GM19351 (cell line): ENCODE data around the gene FAM222A.

Source experiments
- ATAC-seq: cut with Tn5 transposase; IDR thresholded peaks from one replicate; pipeline ENCODE4 v1.9.1; 2021; ENCODE audit warnings: mild to moderate bottlenecking, moderate library complexity; ENCODE audit not compliant: unreplicated experiment

The FAM222A gene

DNA sequence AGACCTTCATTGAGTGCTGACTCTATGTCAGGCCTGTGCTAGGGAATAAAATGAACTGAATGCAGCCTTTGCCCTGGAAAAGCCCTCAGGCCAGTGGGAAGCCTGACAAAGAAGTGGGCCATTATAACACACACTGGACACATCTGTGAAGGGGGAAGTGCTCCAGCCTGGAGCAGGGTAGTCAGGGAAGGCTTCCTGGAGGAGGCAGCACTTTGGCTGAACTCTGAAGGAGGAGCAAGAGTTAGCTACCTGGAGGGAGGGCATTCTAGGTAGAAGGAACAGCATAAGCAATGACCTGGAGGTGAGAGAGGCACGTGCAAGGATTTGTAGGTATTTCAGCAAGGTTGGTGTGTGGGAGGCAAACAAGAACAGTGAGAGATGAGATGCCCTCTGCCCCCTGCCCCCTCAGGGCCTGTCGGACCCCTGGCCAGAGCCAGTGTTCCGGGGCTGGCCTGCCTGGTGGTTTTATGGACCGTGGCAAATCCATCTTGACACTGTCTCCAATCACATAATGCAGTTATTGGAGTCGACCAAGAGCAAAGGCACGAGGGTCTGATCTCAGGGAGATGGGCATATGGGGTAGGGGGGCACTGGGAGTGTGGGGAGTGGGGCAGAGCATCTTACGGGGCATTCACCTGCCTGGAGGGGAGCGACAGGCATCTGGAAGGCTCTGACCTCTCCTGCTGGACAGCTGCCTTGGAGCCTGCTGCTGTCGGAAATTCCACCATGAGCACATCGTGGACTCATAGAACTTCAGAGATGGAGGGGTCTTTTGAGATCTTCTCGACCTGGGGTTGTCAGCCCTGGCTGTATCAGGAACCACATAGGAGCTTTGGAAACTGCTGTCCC is 2.7 kb upstream of the FAM222A start:
- no peak for ATAC-seq

GRCh38 chr12:109711596-109712461 is 1.8 kb upstream of the FAM222A start:
- ATAC-seq = no peak

DNA sequence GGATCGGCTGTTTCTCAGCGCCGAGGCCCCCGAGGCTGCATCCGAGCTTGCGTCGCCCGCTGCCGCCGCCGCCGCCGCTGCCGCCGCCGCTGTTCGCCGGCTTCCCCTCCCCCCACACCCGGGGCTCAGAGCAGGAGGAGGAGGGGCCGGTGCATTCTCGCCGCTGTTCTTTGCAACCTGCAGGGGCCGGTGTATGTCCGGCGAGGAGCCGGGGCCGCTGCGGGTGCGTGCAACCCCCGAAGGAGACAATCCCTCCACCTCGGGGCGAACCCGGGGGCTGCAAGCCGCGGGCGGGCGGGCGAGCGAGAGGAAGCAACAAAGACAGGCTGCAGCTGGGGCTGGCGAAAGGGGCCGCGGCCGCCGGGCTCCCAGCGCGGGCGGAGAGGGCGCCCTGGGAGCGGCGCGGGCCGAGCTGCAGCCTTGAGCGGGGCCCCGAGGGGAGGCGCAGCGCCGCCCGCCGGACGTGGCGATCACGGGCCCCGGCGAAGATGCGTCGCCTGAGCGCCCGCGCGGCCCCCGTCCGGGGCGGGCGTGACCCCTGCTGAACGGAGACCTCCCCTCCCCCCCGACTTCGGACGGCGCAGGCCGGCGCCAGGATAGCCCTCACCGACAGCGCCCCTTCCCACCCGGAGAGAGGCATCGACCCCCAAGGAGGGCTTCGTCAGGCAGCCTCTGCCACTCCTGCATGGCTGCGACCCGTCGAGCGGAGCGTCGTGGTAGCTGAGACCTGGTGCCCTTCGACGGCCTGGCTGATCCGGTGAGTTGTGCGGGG is 702 bp downstream of the FAM222A start:
- ATAC-seq = peak; percentile 26

- ATAC-seq = no peak
Observed at GRCh38 chr12:109714913-109715244, 1.3 kb downstream of the FAM222A start.

- no peak for ATAC-seq
Observed at GRCh38 chr12:109715310-109716091, 1.9 kb downstream of the FAM222A start.

DNA sequence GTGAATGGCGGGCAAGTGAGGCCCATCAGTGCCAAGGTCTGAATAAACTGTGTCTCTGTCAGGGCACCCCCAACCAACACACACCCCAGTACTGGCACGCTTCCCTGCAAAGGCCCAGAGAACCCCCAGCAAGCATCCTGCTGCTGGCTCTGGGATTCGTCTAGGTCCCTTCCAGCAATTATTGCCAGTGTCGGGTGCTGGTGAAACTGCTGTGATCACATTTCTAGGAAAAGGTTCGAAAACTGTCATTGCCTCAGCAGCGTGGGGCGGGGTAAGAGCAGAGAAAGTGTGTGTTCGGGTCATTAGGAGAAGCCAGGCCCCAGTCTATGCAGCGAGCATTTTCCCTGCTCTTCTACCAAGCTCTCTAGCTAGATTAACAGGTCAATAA is 2.5 kb downstream of the FAM222A start:
- no peak for ATAC-seq

DNA sequence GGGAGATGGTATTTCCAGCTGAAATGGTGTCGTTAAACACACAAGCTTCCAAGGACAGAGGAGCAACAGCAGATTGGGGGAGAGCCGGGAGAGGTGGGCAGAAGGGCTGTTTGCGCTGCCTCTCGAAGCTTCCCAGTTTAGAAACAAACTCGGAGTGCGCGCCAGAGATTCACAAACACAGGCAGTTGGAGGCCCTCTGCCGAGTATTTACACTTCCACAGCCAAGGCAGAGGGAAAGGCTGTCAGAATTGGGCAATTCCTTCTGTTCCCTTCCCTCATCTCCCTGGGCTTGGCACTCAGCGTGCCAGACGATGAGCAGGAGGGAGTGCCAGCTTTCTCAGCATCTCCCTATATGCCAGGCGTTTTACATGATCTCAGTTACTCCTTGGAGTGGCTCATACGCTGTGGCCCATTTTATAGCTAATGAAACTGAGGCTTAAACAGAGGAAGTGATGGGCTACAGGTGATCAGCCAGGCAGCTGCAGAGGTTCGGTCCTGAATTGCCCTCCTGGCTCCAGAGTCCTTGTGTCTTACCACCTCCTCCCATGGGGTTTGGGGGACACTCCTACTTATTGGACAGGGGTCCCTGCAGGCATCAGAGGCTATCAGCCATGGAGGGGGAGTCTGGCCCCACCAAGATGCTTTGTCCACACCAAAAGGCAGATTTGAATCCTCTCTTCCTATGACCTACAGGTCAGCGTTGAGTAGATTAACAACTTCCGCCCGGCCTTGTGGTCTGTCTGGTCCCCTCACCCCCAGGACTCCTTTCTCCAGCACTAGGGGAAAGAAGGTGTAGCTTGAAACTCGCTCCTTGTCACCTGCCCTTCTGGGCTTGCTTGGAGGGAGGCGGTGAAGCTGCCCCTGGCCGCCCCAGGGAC is 3.1 kb downstream of the FAM222A start:
- ATAC-seq = no peak

- ATAC-seq = no peak
Observed at GRCh38 chr12:109717390-109718357, 4.0 kb downstream of the FAM222A start.

DNA sequence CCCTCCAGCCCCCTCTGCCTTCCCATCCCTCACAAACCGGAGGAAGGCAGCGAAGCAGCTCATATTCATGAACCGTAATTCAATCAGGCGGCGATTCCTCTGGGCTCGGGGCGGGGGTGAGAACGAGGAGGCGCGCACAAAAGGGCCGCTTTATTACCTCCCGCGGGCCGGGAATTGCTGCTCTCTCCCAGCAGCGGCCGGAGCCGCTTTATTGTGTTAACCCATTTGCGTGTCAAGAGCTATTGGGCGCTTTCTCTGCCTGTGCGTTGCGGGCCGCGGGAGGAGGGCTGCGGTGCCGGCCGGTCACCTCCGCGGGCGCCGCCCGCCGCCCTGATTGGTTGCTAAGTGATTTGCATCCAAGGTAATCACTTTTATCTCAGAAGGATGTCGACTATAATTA is 4.8 kb downstream of the FAM222A start:
- ATAC-seq = no peak

GRCh38 chr12:109719123-109720022 is 5.7 kb downstream of the FAM222A start:
- no peak for ATAC-seq

DNA sequence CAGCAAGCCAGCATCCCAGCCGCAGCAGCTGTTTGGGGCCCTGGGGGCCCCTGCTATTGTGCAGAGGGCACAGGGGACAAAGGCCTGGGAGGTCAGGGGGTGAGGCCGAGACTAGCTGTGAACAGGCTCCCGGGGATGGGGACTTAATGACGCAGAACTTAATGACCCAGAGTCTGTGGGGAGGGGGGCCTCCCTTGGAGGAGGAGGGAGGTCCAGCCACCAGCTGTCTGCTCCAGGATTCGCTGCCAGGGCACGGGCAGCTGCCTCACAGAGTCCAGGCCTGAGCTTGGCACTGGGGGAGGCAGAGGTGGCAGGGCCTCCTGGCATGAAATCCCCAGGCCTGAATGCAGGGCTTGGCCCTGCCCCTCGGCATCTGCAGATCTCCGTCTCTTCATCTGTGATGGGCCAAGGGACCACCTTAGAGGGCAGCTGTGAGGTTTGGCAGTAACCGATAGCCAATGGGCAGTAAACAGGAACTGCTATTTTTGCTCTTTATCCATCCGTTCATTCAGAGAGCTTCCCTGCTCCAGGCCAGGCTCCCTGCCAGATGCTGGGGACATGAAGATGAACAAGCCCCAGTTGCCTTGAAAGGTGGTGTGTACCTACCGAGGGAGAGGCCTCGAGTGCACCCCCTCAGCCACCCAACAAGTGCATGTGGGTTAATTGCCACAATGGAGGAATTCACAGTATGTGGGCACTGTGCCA is 6.7 kb downstream of the FAM222A start:
- no peak for ATAC-seq

DNA sequence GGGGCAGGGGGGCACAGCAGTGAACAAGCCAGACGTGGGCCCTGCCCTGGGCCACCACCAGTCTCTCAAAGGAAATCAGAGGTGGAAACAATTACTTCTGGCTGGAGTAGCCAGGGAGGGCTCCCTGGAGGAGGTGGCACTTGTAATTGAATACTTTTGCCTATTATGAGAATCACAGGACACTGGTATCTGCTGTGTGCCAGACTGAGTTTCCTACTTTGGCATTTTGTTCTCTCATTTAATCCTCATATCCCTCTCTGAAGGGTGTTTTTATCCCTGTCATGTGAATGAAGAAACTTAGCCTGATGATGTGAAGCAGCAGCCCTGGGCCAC is 7.2 kb downstream of the FAM222A start:
- no peak for ATAC-seq

DNA sequence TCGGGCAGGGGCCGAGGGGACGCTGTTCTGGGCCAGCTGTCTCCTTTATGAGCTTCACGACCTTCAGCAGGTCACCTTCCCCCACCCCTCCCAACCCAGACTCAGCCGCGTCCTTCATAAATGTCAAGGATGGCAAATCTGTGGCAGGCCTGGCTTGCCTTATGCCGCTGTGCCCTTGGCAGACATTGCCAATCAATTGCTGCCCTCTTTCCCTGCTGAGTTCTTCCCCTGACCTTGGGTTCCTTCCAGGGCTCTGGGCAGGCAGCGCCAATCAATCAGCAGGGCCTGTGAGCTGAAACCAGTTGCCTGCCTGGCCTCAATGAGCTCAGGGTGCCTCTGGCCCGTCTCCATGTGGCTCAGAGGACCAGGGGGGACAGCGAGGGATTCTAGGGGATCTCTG is 7.7 kb downstream of the FAM222A start:
- ATAC-seq = no peak

GRCh38 chr12:109722022-109722720 is 8.5 kb downstream of the FAM222A start:
- ATAC-seq = no peak

DNA sequence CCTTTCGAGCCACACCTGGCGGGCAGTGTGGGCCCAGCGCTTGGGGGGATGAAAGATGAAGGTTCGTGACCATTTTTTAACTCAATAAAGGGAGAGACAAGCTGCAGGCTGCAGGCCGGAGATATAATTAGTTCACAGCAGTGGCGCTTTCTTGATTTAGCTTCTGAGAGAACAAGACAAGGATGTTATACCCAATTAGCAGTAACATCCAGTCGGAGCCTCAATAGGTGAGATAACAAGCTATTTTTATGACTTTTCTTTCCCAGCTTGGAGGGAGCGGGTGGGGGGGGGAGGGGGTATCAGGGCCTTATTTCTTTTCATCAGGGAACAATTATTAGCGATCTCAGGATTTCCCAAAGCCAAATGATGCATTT is 9.1 kb downstream of the FAM222A start:
- ATAC-seq = no peak

DNA sequence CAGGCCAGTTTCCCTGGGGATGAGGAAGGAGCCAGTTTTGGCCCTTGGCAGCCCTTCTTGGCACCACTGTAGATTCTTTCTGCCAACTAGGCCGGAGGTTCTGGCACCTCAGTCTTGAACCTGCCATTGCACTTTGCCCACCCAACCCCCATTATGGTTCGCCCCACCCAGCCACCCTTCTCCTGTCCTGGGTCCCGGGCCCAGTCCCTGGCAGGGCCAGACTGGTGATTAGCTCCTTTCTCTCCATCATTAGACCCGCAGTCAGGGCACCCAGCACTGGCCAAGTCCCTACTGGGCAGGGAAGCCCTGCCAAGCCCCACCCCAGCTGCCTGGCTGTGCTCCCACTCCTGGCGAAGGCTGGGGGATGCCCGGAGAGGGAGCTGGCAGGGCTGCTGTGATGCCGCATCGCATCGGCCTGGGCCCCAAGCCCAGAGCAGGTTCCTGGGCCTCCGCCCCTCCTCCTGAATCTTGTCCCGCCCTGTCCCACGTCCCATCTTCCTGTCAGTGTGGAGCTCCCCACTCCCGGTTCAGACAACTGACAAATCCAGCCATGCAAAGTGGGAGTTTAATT is 9.8 kb downstream of the FAM222A start:
- no peak for ATAC-seq
